ENCODE data around the gene BNIP1. TPM values are rescaled to one million over a fixed set of nuclear protein-coding genes. Genes with fewer than 3 reads are reported as not detected.

The BNIP1 gene
- polyA plus RNA-seq, 3 donors = 9.2 to 13.6 (median 9.8) TPM

GRCh38 chr5:173200356-173200755 lies 56.0 kb downstream of the BNIP1 start:
- Mint-ChIP-seq H3K4me1 (no peaks in the 10 kb centered on the region), H3K27ac (no peak overlapping the region), H3K27me3 (ENCODE audit: low read depth in 3 of 3) (peaks cover 25 to 57% (median 34%) of the 10 kb centered on the region in 3 donors), H3K36me3 (no peaks in the 10 kb centered on the region), H3K9me3 (peaks cover 5 to 22% (median 12%) of the 10 kb centered on the region in 7 donors), H3K4me3 (no peak overlapping the region)
- Histone ChIP-seq H3K27ac (ENCODE audit: low read depth in 1 of 2, low read length in 2 of 2) (no peak overlapping the region), H4K20me1 (ENCODE audit: insufficient read depth, low read length) (no peaks in the 10 kb centered on the region), H3K27me3 (ENCODE audit: control insufficient read depth in 2 of 2, insufficient read depth in 2 of 2, low read length in 2 of 2) (peaks cover 0 to 22% of the 10 kb centered on the region in 2 donors), H2AFZ (ENCODE audit: insufficient read depth, low read depth, low read length, poor library complexity, severe bottlenecking) (no peak overlapping the region), H3K4me2 (replicated peaks; ENCODE audit: extremely low read depth, low read length, poor library complexity, severe bottlenecking) (no peak overlapping the region), H3K79me2 (ENCODE audit: insufficient read depth, low read length) (no peaks in the 10 kb centered on the region), H3K36me3 (replicated peaks in 1 of 2; ENCODE audit: control insufficient read depth in 1 of 2, insufficient read depth in 2 of 2, low read length in 2 of 2) (no peaks in the 10 kb centered on the region), H3K9ac (ENCODE audit: insufficient read depth, low read length, poor library complexity, severe bottlenecking) (no peak overlapping the region), H3K4me1 (ENCODE audit: control insufficient read depth in 1 of 2, insufficient read depth in 2 of 2, low read length in 2 of 2) (no peaks in the 10 kb centered on the region), H3K4me3 (replicated peaks in 1 of 3; ENCODE audit: low read depth in 2 of 3, low read length in 3 of 3) (no peak overlapping the region), H3K9me3 (replicated peaks in 1 of 2; ENCODE audit: control insufficient read depth in 1 of 2, insufficient read depth in 1 of 2, low read length in 2 of 2) (peaks cover 8 to 12% of the 10 kb centered on the region in 2 donors)
- no peak for TF ChIP-seq CTCF (IDR thresholded peaks at IDR 0.05)
- intact Hi-C loops (cut with micrococcal nuclease) = loop anchor here in 1 of 2 donors (10.0 kb wide), 1 partner anchor 226 kb away; no protein-coding TSS in a partner anchor
- no peak for DNase-seq

GRCh38 chr5:173201636-173202265 lies 57.4 kb downstream of the BNIP1 start:
- peaks cover 8 to 12% of the 10 kb centered on the region in 2 donors for H3K9me3 ChIP-seq (replicated peaks in 1 of 2; ENCODE audit: control insufficient read depth in 1 of 2, insufficient read depth in 1 of 2, low read length in 2 of 2)
- H3K9me3 Mint-ChIP-seq = peaks cover 5 to 22% (median 12%) of the 10 kb centered on the region in 7 donors
- intact Hi-C loops (cut with micrococcal nuclease) = loop anchor here in 1 of 2 donors (10.0 kb wide), 1 partner anchor 227 kb away; no protein-coding TSS in a partner anchor
- H4K20me1 ChIP-seq (ENCODE audit: insufficient read depth, low read length) = no peaks in the 10 kb centered on the region
- H3K79me2 ChIP-seq (ENCODE audit: insufficient read depth, low read length) = no peaks in the 10 kb centered on the region
- no peaks in the 10 kb centered on the region for H3K4me1 ChIP-seq (ENCODE audit: control insufficient read depth in 1 of 2, insufficient read depth in 2 of 2, low read length in 2 of 2)
- H3K27me3 ChIP-seq (ENCODE audit: control insufficient read depth in 2 of 2, insufficient read depth in 2 of 2, low read length in 2 of 2) = peaks cover 0 to 22% of the 10 kb centered on the region in 2 donors
- H3K27ac ChIP-seq (ENCODE audit: low read depth in 1 of 2, low read length in 2 of 2) = no peak overlapping the region
- H3K27me3 Mint-ChIP-seq (ENCODE audit: low read depth in 3 of 3) = peaks cover 25 to 57% (median 36%) of the 10 kb centered on the region in 3 donors
- WGBS (ENCODE audit: insufficient coverage) = 81% methylated on average over 7 of the region's 13 CpGs
- no peaks in the 10 kb centered on the region for H3K4me1 Mint-ChIP-seq
- H3K4me3 ChIP-seq (replicated peaks in 1 of 3; ENCODE audit: low read depth in 2 of 3, low read length in 3 of 3) = no peak overlapping the region
- H3K4me3 Mint-ChIP-seq = no peak overlapping the region
- H3K9ac ChIP-seq (ENCODE audit: insufficient read depth, low read length, poor library complexity, severe bottlenecking) = no peak overlapping the region
- no peak overlapping the region for H2AFZ ChIP-seq (ENCODE audit: insufficient read depth, low read depth, low read length, poor library complexity, severe bottlenecking)
- H3K27ac Mint-ChIP-seq = peak overlapping the region in 1 of 7 donors; percentile 46
- no peaks in the 10 kb centered on the region for H3K36me3 Mint-ChIP-seq
- TF ChIP-seq CTCF (IDR thresholded peaks at IDR 0.05) = no peak
- no peak for DNase-seq
- H3K36me3 ChIP-seq (replicated peaks in 1 of 2; ENCODE audit: control insufficient read depth in 1 of 2, insufficient read depth in 2 of 2, low read length in 2 of 2) = no peaks in the 10 kb centered on the region
- H3K4me2 ChIP-seq (replicated peaks; ENCODE audit: extremely low read depth, low read length, poor library complexity, severe bottlenecking) = no peak overlapping the region

Measured in CD14-positive monocyte (primary cell).